Tibial nerve (tissue), 4 donors: Measurements from ENCODE around the gene SYT8.

ENCODE experiments used
- EP300 ChIP-seq, 2 donors: sonication (generic); formaldehyde crosslinking; IDR thresholded peaks; one replicate each; pipeline ENCODE4 v1.6.1; 2017; ENCODE audit warnings: antibody characterized with exemption in 2 of 2, mild to moderate bottlenecking in 1 of 2
- POLR2A ChIP-seq, 2 donors: fragments of 450-650 bp; IDR thresholded peaks; one replicate each; pipeline ENCODE4 v1.6.1; 2017; ENCODE audit warnings: antibody characterized with exemption in 2 of 2, mild to moderate bottlenecking in 2 of 2, moderate library complexity in 2 of 2
- TF ChIP-seq, protein P1 (sequence below), 5 experiments: fragments of 200-600 bp in 3 of 5; fragments of 450-650 bp in 2 of 5; sonication (generic) in 3 of 5; IDR thresholded peaks; one replicate each; pipeline ENCODE4 v1.5.1; 2016 to 2019; ENCODE audit warnings: antibody characterized with exemption in 5 of 5, mild to moderate bottlenecking in 3 of 5, moderate library complexity in 2 of 5

DNA sequence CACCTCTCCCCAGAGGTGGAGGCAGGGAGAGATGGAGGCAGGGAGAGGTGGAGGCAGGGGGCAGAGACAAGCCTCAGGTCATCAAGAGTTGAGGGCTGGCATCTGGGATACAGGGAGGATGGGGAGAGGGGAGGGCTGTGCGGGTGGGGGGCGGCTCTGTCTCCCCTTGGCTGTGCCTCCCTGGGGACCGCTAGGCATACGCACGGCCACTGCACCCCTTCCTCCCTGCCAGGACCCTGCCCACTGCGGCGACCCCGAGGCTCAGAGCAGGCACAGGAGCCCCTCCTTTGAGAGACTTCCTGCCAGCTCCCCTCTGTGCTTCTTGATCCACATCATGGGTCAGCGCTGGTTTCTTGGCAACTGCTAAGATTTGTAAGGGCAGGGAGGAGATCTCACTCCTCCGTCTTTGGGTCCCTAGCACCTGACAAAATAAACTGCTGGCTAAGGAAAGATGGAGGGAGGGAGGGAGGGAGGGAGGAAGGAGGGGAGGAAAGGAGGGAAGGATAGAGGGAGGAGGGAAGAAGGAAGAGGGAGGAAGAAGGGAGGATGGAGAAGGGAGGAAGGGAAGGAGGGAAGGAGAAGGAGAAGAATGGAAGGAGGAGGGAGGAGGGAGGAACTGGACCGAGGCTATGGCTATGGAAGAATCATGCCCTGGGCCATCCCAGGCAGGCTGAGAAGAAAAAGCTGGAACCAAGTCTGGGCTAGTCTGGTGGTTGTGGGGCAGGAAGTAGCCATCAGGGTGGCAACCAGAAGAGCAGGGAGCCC lies 38.4 kb downstream of the SYT8 start:
- TF ChIP-seq, protein P1, sequence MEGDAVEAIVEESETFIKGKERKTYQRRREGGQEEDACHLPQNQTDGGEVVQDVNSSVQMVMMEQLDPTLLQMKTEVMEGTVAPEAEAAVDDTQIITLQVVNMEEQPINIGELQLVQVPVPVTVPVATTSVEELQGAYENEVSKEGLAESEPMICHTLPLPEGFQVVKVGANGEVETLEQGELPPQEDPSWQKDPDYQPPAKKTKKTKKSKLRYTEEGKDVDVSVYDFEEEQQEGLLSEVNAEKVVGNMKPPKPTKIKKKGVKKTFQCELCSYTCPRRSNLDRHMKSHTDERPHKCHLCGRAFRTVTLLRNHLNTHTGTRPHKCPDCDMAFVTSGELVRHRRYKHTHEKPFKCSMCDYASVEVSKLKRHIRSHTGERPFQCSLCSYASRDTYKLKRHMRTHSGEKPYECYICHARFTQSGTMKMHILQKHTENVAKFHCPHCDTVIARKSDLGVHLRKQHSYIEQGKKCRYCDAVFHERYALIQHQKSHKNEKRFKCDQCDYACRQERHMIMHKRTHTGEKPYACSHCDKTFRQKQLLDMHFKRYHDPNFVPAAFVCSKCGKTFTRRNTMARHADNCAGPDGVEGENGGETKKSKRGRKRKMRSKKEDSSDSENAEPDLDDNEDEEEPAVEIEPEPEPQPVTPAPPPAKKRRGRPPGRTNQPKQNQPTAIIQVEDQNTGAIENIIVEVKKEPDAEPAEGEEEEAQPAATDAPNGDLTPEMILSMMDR (IDR thresholded peaks at IDR 0.05), result no peak
- TF ChIP-seq POLR2A (IDR thresholded peaks at IDR 0.05) (no peak), EP300 (IDR thresholded peaks at IDR 0.05) (no peak)
